GM21576 (cell line): ENCODE results near the gene DARS2.

Experiments used
- ATAC-seq: cut with Tn5 transposase; IDR thresholded peaks from one replicate; pipeline ENCODE4 v1.9.1; 2021; ENCODE audit warnings: mild to moderate bottlenecking, moderate library complexity; ENCODE audit not compliant: unreplicated experiment

DARS2 gene

GRCh38 chr1:173884701-173885100 is 60.2 kb downstream of the DARS2 start:
- no peak for ATAC-seq

GRCh38 chr1:173886746-173887611 is 62.5 kb downstream of the DARS2 start:
- ATAC-seq, result no peak

DNA sequence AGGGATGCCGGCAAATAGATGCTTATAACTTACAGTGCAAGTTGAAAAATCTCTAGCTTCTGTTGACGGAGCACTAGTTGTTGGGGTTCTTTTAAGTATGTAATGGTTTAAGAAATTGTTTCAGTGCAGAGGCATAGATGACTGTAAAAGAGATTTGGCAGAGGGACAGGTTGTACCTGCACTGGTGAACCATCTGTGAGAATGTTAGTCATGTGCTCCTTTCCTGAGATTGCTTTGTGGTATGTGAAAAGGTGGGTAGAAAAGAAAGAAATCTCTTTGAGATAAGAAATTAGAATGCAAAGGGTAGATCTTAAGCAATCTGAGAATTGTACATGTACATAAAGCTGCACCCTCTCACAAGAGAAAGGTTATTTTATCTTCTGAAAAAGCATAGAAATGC is 63.2 kb downstream of the DARS2 start:
- ATAC-seq, result no peak

DNA sequence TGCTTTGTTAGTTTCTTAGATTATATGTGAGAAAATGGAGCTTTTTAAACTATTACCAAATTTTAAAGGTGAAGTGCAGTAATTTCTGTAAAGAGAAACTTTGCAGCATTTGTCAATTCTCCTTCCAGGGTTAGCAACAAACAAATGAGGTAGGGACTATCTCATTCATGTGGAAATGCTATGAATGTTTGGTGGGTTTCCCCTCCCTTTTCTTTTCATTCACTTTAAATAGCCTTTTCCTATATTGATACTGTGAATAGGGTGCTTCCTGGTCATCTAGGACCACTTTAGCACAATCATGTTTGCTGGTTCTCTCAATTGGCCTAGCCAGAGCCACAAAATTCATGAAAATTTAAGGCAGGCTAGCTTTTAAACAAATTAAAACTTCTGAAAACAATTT is 64.3 kb downstream of the DARS2 start:
- no peak for ATAC-seq

GRCh38 chr1:173889885-173890284 is 65.4 kb downstream of the DARS2 start:
- no peak for ATAC-seq

DNA sequence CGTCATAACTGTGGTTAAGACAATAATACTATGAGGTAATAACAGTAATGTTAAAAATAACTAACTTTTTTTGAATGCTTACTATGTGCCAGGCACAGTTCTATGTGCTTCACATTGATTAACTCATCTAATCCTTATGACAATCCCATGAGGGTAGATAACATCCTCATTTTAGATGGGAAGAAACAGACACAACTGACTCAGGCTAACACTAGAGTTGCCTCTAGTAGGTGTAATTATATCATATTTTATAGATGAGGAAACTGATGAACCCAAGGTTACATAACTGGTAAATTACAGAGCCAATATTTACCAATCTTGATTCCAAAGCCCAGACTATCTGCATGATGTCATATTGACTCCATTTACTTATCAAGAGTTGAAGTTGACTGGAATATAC is 69.1 kb downstream of the DARS2 start:
- ATAC-seq, result no peak

DNA sequence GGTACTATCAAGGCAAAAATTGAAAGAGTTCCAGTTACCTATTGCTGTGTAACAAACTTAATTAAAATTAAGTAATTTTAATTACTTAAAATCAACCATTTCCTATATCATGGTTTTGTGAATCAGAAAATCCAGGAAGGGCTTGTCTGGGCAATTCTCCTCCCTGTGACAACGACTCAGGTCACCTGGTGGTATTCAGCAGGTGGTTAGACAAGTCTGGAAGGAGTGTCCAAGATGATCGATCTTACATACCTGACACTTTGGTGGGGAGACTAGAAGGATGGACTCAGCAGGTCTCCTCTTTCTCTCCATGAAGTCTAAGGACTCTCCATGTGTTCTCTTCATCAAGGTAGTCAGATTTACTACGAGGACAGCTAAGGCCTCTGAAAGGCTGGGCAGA is 69.7 kb downstream of the DARS2 start:
- no peak for ATAC-seq

GRCh38 chr1:173900427-173900826 is 76.0 kb downstream of the DARS2 start:
- no peak for ATAC-seq

DNA sequence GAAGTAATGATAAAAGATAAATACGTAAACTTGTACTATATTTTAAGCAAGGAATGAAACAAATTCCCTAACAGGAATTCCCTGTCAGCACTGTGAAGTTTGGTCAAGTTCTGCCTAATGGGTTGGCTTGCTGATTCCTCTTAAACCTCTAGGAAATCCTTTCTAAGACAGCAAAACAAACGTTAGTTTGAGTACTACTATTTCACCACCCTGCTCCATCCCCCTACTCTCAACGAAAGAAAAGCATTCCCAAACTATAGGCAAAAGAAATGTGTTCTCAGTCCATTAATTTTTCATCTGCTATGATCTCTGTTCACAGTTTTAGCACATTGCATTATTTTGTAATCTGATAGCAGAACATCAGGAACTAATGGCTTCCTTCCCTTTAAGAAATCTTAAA is 76.5 kb downstream of the DARS2 start:
- ATAC-seq, result no peak

DNA sequence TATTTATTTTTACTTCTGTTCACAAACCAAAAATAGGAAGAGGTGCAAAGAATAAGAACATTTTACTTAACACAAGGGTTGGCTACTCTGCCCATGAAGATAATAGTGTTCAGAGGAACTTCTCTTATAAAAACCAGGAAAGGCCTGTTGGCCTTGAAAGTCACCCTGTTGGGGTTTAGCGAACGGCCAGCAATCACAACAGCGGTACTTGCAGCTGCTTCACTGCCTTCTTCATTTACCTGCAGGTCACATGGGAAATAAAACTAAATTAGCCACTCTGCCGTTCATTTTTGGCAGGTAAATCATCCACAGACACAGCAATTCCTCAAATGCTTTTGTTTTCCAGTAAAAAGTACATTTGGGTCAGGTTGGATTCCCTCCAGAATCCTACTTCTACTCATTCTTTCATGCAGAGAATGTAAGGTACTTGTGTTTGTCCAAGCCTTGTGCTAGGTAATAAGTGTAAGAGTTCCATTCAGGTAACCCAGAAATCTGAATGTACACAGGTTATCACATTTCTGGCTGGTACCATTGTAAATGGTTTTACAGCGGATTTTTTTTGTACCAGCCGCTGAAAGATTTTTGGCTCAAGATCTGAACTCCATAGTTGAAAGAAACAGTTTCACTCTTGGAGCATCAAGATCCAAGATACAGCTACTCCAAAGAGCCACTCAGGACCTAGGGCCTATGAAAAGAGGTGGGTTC is 79.5 kb downstream of the DARS2 start:
- no peak for ATAC-seq
